Esophagus squamous epithelium (tissue), 5 donors: ENCODE measurements around the gene ZMYND8. TPM values are rescaled to one million over a fixed set of nuclear protein-coding genes. Genes with fewer than 3 reads are reported as not detected.
"Not testable (repeated sequence)": the region's sequence is repeated elsewhere in the genome, so short reads cannot be mapped to it uniquely, and the experiment has no call there.

Source experiments
- DNase-seq: peaks from one replicate; lab custom pipeline; 2025; lab: John Stamatoyannopoulos, UW
- H3K27ac ChIP-seq, 4 donors: fragments of 200-600 bp; sonication (generic); one replicate each; pipeline ENCODE4 v1.5.1; 2016 to 2019; ENCODE audit warnings: mild to moderate bottlenecking in 1 of 4
- H3K27me3 ChIP-seq, 4 donors: fragments of 200-600 bp; sonication (generic); 1 replicate in 3 of 4; 2 replicates in 1 of 4; pipeline versions ENCODE4 v1.5.1 to v1.6.0; 2017 to 2021; ENCODE audit warnings: antibody characterized with exemption in 1 of 4
- H3K36me3 ChIP-seq, 3 donors: fragments of 200-600 bp; sonication (generic); one replicate each; pipeline ENCODE4 v1.5.1; 2016 to 2019
- H3K4me1 ChIP-seq, 3 donors: fragments of 200-600 bp; sonication (generic); one replicate each; pipeline ENCODE4 v1.5.1; 2017 to 2019
- H3K4me3 ChIP-seq, 4 donors: fragments of 200-600 bp; sonication (generic); 1 replicate in 3 of 4; 2 replicates in 1 of 4; pipeline ENCODE4 v1.5.1; 2016 to 2019; ENCODE audit warnings: mild to moderate bottlenecking in 2 of 4, moderate library complexity in 1 of 4
- H3K9me3 ChIP-seq, 3 donors: fragments of 200-600 bp; sonication (generic); one replicate each; pipeline ENCODE4 v1.5.1; 2016 to 2019
- CTCF ChIP-seq, 6 experiments: fragments of 450-650 bp in 4 of 6; fragments of 200-600 bp in 2 of 6; sonication (generic) in 2 of 6; IDR thresholded peaks; one replicate each; pipeline ENCODE4 v1.5.1; 2016 to 2019; ENCODE audit warnings: antibody characterized with exemption in 6 of 6, mild to moderate bottlenecking in 4 of 6, moderate library complexity in 4 of 6
- POLR2A ChIP-seq, 4 donors: fragments of 450-650 bp; IDR thresholded peaks; one replicate each; pipeline ENCODE4 v1.6.1; 2017; ENCODE audit warnings: antibody characterized with exemption in 4 of 4, mild to moderate bottlenecking in 4 of 4, moderate library complexity in 3 of 4
- WGBS, 2 donors: methylation state at CpG; one replicate each; pipeline ENCODE4 v1.1.5; 2018; 5-methylcytosine and 5-hydroxymethylcytosine counted together
- intact Hi-C: fragments of 100-400 bp; cut with DNase I; formaldehyde crosslinking; loops from one replicate; pipeline ENCODE4 v1.15.0; 2022
- total RNA-seq, 4 donors: library from RNA; depleted of rRNA; stranded (reverse); fragments of >200 nt; gene quantifications; one replicate each; pipeline ENCODE4 v1.1.0, GENCODE V29; 2016
- donor health status: DM: yes; HTN: yes; CAD: no.

Gene ZMYND8
- total RNA-seq, 4 donors from 2014 or later, result 21.5 to 26.3 (median 24.3) TPM

- no peak for DNase-seq
- WGBS, 2 donors, result 36 to 46% methylated on average over 4 of the region's 4 CpGs
Observed at GRCh38 chr20:47377122-47377722, 20.7 kb upstream of the ZMYND8 start.

DNA sequence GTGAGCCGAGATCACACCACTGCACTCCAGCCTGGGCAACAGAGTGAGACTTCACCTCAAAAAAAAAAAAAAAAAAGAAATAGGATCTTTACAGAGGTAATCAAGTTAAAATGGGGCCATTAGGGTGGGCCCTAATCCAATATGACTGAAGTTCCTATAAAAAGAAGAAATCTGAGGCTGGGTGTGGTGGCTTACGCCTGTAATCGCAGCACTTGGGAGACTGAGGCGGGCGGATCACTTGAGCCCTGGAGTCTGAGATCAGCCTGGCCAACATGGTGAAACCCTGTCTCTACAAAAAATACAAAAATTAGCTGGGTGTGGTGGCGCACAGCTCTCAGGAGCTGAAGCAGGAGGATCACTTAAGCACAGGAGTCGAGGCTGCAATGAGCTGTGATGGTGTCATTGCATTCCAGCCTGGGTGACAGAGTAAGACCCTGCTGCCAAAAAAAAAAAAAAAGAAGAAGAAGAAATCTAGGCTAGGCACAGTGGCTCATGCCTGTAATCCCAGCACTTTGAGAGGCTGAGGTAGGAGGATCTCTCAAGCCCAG lies 19.7 kb upstream of the ZMYND8 start:
- peaks cover 0 to 30% (median 21%) of the 10 kb centered on the region in 3 donors for H3K4me1 ChIP-seq
- H3K4me3 ChIP-seq, DNase-seq, H3K36me3 ChIP-seq, H3K9me3 ChIP-seq, intact Hi-C loops, H3K27me3 ChIP-seq: not testable (repeated sequence)
- H3K27ac ChIP-seq, result peak overlapping the region in 1 of 4 donors; percentile 51
- WGBS, 2 donors, result 87 to 88% methylated on average over 7 of the region's 7 CpGs

More at GRCh38 chr20:47377122-47377722, 20.7 kb upstream of the ZMYND8 start:
- Histone ChIP-seq H3K9me3 (no peaks in the 10 kb centered on the region), H3K4me1 (peaks cover 0 to 34% (median 21%) of the 10 kb centered on the region in 3 donors), H3K4me3 (no peak overlapping the region), H3K27ac (peak overlapping the region; percentile 14 to 51 (median 34)), H3K36me3 (no peaks in the 10 kb centered on the region), H3K27me3 (no peaks in the 10 kb centered on the region)
- TF ChIP-seq POLR2A (IDR thresholded peaks at IDR 0.05), result no peak
- peak in 3 of 6 experiments; percentile 37 to 57 (median 39) for TF ChIP-seq CTCF (IDR thresholded peaks at IDR 0.05)
- intact Hi-C loops, result no loop called here

GRCh38 chr20:47374121-47374520 lies 17.6 kb upstream of the ZMYND8 start:
- peaks cover 0 to 30% (median 21%) of the 10 kb centered on the region in 3 donors for H3K4me1 ChIP-seq
- H3K9me3 ChIP-seq, intact Hi-C loops, H3K27me3 ChIP-seq, H3K27ac ChIP-seq, H3K36me3 ChIP-seq, H3K4me3 ChIP-seq, DNase-seq: not testable (repeated sequence)
- 83 to 88% methylated on average over 4 to 8 of the region's 8 CpGs for WGBS, 2 donors

DNA sequence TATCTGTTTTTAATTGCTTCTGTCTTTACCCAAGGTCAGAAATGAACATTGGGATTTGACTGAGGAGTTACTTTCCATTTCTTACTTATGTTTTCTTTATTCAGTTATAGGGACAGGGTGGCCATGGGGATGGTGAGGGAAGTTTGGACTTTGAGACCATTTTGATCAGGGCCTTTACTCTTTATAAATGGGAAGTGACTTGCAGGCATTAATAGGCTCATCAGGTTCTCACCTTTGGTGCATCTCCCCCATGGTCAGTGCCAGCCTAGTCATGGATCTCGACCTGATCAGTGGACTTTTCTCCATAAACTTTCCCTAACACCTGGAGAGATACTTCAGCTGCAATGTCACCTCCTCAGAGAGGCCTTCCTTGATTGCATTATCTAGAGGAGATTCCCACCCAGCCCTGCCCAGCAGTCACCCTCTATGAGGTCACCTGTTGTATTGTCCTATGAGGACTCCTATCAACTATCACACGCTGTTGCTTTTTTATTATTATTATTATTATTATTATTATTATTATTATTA lies 16.8 kb upstream of the ZMYND8 start:
- Histone ChIP-seq H3K27me3 (no peaks in the 10 kb centered on the region), H3K36me3 (no peaks in the 10 kb centered on the region), H3K27ac (peak overlapping the region in 2 of 4 donors; percentile 15 to 33), H3K9me3 (no peaks in the 10 kb centered on the region), H3K4me3 (no peak overlapping the region), H3K4me1 (peaks cover 0 to 30% (median 21%) of the 10 kb centered on the region in 3 donors)
- intact Hi-C loops, result no loop called here
- 83 to 92% methylated on average over 2 of the region's 2 CpGs for WGBS, 2 donors
- DNase-seq, result no peak
- no peak for TF ChIP-seq CTCF (IDR thresholded peaks at IDR 0.05)
- TF ChIP-seq POLR2A (IDR thresholded peaks at IDR 0.05), result no peak

DNA sequence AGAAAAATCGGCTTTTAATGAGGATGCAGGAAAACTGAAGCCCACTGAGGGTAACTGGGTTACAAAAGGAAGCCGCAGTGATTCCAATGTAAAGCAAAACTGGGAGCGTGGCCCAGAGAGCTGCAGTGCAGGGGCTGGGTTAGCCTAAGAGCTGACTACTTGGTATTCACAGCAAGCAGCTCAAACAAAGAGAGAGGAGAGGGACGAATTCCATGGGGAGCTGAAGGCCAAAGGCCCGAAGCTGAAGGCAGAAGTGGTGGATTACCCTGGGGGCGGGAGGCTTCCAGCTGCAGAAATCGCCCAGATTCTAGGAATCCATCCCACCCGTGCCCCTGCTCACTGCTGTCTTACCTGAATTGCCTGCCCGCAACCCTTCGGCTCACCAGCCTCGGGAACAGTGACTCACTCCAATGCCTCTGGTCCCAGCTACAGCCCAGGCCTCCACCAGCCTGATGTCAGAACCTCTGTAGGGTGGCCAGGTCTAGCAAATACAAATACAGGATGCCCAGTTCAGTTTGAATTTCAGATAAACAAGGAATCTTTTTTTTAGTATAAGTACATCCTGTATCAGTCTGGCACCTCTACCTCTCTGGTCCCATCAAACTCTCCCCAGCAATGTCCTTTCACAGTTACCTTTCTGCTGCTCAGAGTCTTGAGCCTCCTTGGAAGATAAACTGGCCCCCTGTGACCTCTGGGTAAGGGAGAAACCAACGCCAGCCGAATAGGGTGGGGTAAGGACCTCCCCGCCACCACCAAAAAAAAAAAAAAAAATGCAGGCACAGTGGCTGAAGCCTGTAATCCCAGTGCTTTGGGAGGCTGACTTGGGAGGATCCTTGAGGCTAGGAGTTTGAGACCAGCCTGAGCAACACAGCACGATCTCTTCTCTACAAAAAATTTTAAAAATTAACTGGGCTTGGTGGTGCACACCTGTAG lies 14.6 kb upstream of the ZMYND8 start:
- 83 to 84% methylated on average over 14 to 15 of the region's 15 CpGs for WGBS, 2 donors
- no peaks in the 10 kb centered on the region for H3K36me3 ChIP-seq
- H3K4me3 ChIP-seq, result no peak overlapping the region
- intact Hi-C loops, result no loop called here
- H3K27me3 ChIP-seq, result no peaks in the 10 kb centered on the region
- no peaks in the 10 kb centered on the region for H3K9me3 ChIP-seq
- peaks cover 0 to 12% (median 9%) of the 10 kb centered on the region in 3 donors for H3K4me1 ChIP-seq
- DNase-seq, result no peak
- H3K27ac ChIP-seq, result no peak overlapping the region
- TF ChIP-seq CTCF (IDR thresholded peaks at IDR 0.05), result no peak
- TF ChIP-seq POLR2A (IDR thresholded peaks at IDR 0.05), result no peak
